ENCODE results near the gene RIPOR1. TPM values are rescaled to one million over a fixed set of nuclear protein-coding genes. Genes with fewer than 3 reads are reported as not detected.

The RIPOR1 gene
- total RNA-seq, 1 donor from 2014 or later: 13.7 TPM

Other genes starting within 250 kb of the RIPOR1 start
- gene PLEKHG4, start 249.3 kb upstream of the RIPOR1 start, total RNA-seq: 8.2 and 11.6 TPM in 2 replicates
- not detected in 2 replicates for gene KCTD19, start 202.1 kb upstream of the RIPOR1 start, total RNA-seq
- gene LRRC36, start 202.0 kb upstream of the RIPOR1 start, total RNA-seq: not detected in 2 replicates
- gene TPPP3, start 135.3 kb upstream of the RIPOR1 start, total RNA-seq: 0.13 TPM in 1 of 2 replicates, not detected in the other
- 1.8 and 4.1 TPM in 2 replicates for gene ZDHHC1, start 112.4 kb upstream of the RIPOR1 start, total RNA-seq
- gene HSD11B2, start 97.7 kb upstream of the RIPOR1 start, total RNA-seq: 2.1 and 2.3 TPM in 2 replicates
- gene ATP6V0D1, start 47.7 kb upstream of the RIPOR1 start, total RNA-seq: 78.2 and 79.4 TPM in 2 replicates
- not detected in 2 replicates for gene AGRP, start 45.3 kb upstream of the RIPOR1 start, total RNA-seq
- 21.1 and 26.5 TPM in 2 replicates for gene CTCF, start 33.7 kb downstream of the RIPOR1 start, total RNA-seq
- not detected in 2 replicates for gene CARMIL2, start 116.3 kb downstream of the RIPOR1 start, total RNA-seq
- gene ACD, start 131.4 kb downstream of the RIPOR1 start, total RNA-seq: 8.4 and 11.0 TPM in 2 replicates
- gene PARD6A, start 132.1 kb downstream of the RIPOR1 start, total RNA-seq: 2.6 and 4.4 TPM in 2 replicates
- gene ENKD1, start 137.9 kb downstream of the RIPOR1 start, total RNA-seq: 12.8 and 15.5 TPM in 2 replicates
- gene C16orf86, start 138.0 kb downstream of the RIPOR1 start, total RNA-seq: 0.26 and 0.79 TPM in 2 replicates
- 17.9 and 23.6 TPM in 2 replicates for gene GFOD2, start 190.5 kb downstream of the RIPOR1 start, total RNA-seq